Measurements from ENCODE around the gene DENND1A.

DENND1A gene

GRCh38 chr9:123342247-123342646 is 587.7 kb downstream of the DENND1A start:
- no peak overlapping the region for H3K4me3 ChIP-seq (ENCODE audit: insufficient read depth in 1 of 2, low read depth in 1 of 2, low read length in 2 of 2)
- H3K4me1 ChIP-seq (ENCODE audit: control insufficient read depth, insufficient read depth, low read depth, low read length), result peaks cover 25% of the 10 kb centered on the region
- no peak for DNase-seq
- H3K27ac ChIP-seq (ENCODE audit: low read length, poor library complexity, severe bottlenecking), result no peak overlapping the region
- H3K23ac ChIP-seq (ENCODE audit: low read length in 2 of 2), result no peak overlapping the region
- no peak overlapping the region for H2BK120ac ChIP-seq (ENCODE audit: low read depth, low read length)
- no peaks in the 10 kb centered on the region for H3K9me3 ChIP-seq (ENCODE audit: control insufficient read depth, low read length)
- H2BK15ac ChIP-seq (ENCODE audit: low read depth, poor library complexity, severe bottlenecking), result no peak overlapping the region
- WGBS, result 85% methylated on average over 5 of the region's 5 CpGs
- H3K18ac ChIP-seq (ENCODE audit: low read depth in 1 of 2, low read length in 2 of 2), result no peak overlapping the region
- H4K8ac ChIP-seq (ENCODE audit: low read length), result no peak overlapping the region
- peaks cover 0 to 25% of the 10 kb centered on the region in 2 experiments for H3K27me3 ChIP-seq (ENCODE audit: control insufficient read depth in 1 of 2, insufficient read depth in 1 of 2, low read length in 2 of 2)
- H3K9ac ChIP-seq (ENCODE audit: low read length), result no peak overlapping the region
- H3K36me3 ChIP-seq (ENCODE audit: control insufficient read depth in 1 of 2, insufficient read depth in 2 of 2, low read depth in 1 of 2, low read length in 2 of 2), result no peaks in the 10 kb centered on the region
- H3K4me2 ChIP-seq (ENCODE audit: low read length, poor library complexity, severe bottlenecking), result no peak overlapping the region
- H3K79me1 ChIP-seq (replicated peaks; ENCODE audit: low read length, poor library complexity, severe bottlenecking), result no peaks in the 10 kb centered on the region
- no peak overlapping the region for H2AFZ ChIP-seq (ENCODE audit: low read depth, low read length)
- H3K4ac ChIP-seq (ENCODE audit: low read depth in 1 of 2, low read length in 2 of 2), result no peak overlapping the region
- no peak overlapping the region for H2AK5ac ChIP-seq (ENCODE audit: low read length, severe bottlenecking)
- H4K91ac ChIP-seq (ENCODE audit: low read length), result no peak overlapping the region
- H3K14ac ChIP-seq (ENCODE audit: low read length in 2 of 2), result no peak overlapping the region
- H2BK12ac ChIP-seq (ENCODE audit: low read length in 2 of 2), result no peak overlapping the region
- H2BK5ac ChIP-seq (ENCODE audit: low read depth, low read length, poor library complexity, severe bottlenecking), result no peak overlapping the region

- H2AFZ ChIP-seq (ENCODE audit: low read depth, low read length), result no peak overlapping the region
- no peak overlapping the region for H3K4me3 ChIP-seq (ENCODE audit: insufficient read depth in 1 of 2, low read depth in 1 of 2, low read length in 2 of 2)
- H2BK12ac ChIP-seq (ENCODE audit: low read length in 2 of 2), result no peak overlapping the region
- no peak for DNase-seq
- H3K9ac ChIP-seq (ENCODE audit: low read length), result no peak overlapping the region
- H3K36me3 ChIP-seq (ENCODE audit: control insufficient read depth in 1 of 2, insufficient read depth in 2 of 2, low read depth in 1 of 2, low read length in 2 of 2), result no peaks in the 10 kb centered on the region
- H2AK5ac ChIP-seq (ENCODE audit: low read length, severe bottlenecking), result no peak overlapping the region
- H3K27ac ChIP-seq (ENCODE audit: low read length, poor library complexity, severe bottlenecking), result no peak overlapping the region
- H3K14ac ChIP-seq (ENCODE audit: low read length in 2 of 2), result no peak overlapping the region
- H3K23ac ChIP-seq (ENCODE audit: low read length in 2 of 2), result no peak overlapping the region
- no peak overlapping the region for H3K4ac ChIP-seq (ENCODE audit: low read depth in 1 of 2, low read length in 2 of 2)
- H3K4me2 ChIP-seq (ENCODE audit: low read length, poor library complexity, severe bottlenecking), result no peak overlapping the region
- H4K91ac ChIP-seq (ENCODE audit: low read length), result no peak overlapping the region
- 81% methylated on average over 6 of the region's 6 CpGs for WGBS
- H3K18ac ChIP-seq (ENCODE audit: low read depth in 1 of 2, low read length in 2 of 2), result no peak overlapping the region
- peaks cover 25% of the 10 kb centered on the region for H3K4me1 ChIP-seq (ENCODE audit: control insufficient read depth, insufficient read depth, low read depth, low read length)
- H4K8ac ChIP-seq (ENCODE audit: low read length), result no peak overlapping the region
- no peak overlapping the region for H2BK120ac ChIP-seq (ENCODE audit: low read depth, low read length)
- no peak overlapping the region for H2BK5ac ChIP-seq (ENCODE audit: low read depth, low read length, poor library complexity, severe bottlenecking)
- no peak overlapping the region for H2BK15ac ChIP-seq (ENCODE audit: low read depth, poor library complexity, severe bottlenecking)
- no peaks in the 10 kb centered on the region for H3K79me1 ChIP-seq (replicated peaks; ENCODE audit: low read length, poor library complexity, severe bottlenecking)
- peaks cover 0 to 25% of the 10 kb centered on the region in 2 experiments for H3K27me3 ChIP-seq (ENCODE audit: control insufficient read depth in 1 of 2, insufficient read depth in 1 of 2, low read length in 2 of 2)
- no peaks in the 10 kb centered on the region for H3K9me3 ChIP-seq (ENCODE audit: control insufficient read depth, low read length)
Observed at GRCh38 chr9:123341816-123342215, 588.1 kb downstream of the DENND1A start.

- Histone ChIP-seq H3K9ac (ENCODE audit: low read length) (no peak overlapping the region), H3K14ac (ENCODE audit: low read length in 2 of 2) (no peak overlapping the region), H2BK12ac (ENCODE audit: low read length in 2 of 2) (no peak overlapping the region), H3K4me1 (ENCODE audit: control insufficient read depth, insufficient read depth, low read depth, low read length) (peaks cover 33% of the 10 kb centered on the region), H2BK5ac (ENCODE audit: low read depth, low read length, poor library complexity, severe bottlenecking) (no peak overlapping the region), H3K27ac (ENCODE audit: low read length, poor library complexity, severe bottlenecking) (peak overlapping the region; percentile 6), H2BK15ac (ENCODE audit: low read depth, poor library complexity, severe bottlenecking) (no peak overlapping the region), H3K4ac (ENCODE audit: low read depth in 1 of 2, low read length in 2 of 2) (no peak overlapping the region), H3K23ac (ENCODE audit: low read length in 2 of 2) (no peak overlapping the region), H3K4me3 (ENCODE audit: insufficient read depth in 1 of 2, low read depth in 1 of 2, low read length in 2 of 2) (no peak overlapping the region), H2AK5ac (ENCODE audit: low read length, severe bottlenecking) (peak overlapping the region; percentile 56), H2AFZ (ENCODE audit: low read depth, low read length) (no peak overlapping the region), H3K27me3 (ENCODE audit: control insufficient read depth in 1 of 2, insufficient read depth in 1 of 2, low read length in 2 of 2) (peaks cover 0 to 25% of the 10 kb centered on the region in 2 experiments), H3K9me3 (ENCODE audit: control insufficient read depth, low read length) (no peaks in the 10 kb centered on the region), H3K79me1 (replicated peaks; ENCODE audit: low read length, poor library complexity, severe bottlenecking) (no peaks in the 10 kb centered on the region), H4K8ac (ENCODE audit: low read length) (no peak overlapping the region), H3K18ac (ENCODE audit: low read depth in 1 of 2, low read length in 2 of 2) (no peak overlapping the region), H3K36me3 (ENCODE audit: control insufficient read depth in 1 of 2, insufficient read depth in 2 of 2, low read depth in 1 of 2, low read length in 2 of 2) (no peaks in the 10 kb centered on the region), H3K4me2 (ENCODE audit: low read length, poor library complexity, severe bottlenecking) (no peak overlapping the region), H4K91ac (ENCODE audit: low read length) (no peak overlapping the region), H2BK120ac (ENCODE audit: low read depth, low read length) (no peak overlapping the region)
- DNase-seq, result no peak
- 76% methylated on average over 32 of the region's 32 CpGs for WGBS
Observed at GRCh38 chr9:123339666-123340510, 590.0 kb downstream of the DENND1A start.

- Histone ChIP-seq H2BK120ac (ENCODE audit: low read depth, low read length) (no peak overlapping the region), H4K8ac (ENCODE audit: low read length) (no peak overlapping the region), H2BK12ac (ENCODE audit: low read length in 2 of 2) (no peak overlapping the region), H2AK5ac (ENCODE audit: low read length, severe bottlenecking) (peak overlapping the region; percentile 27), H3K14ac (ENCODE audit: low read length in 2 of 2) (no peak overlapping the region), H3K79me1 (replicated peaks; ENCODE audit: low read length, poor library complexity, severe bottlenecking) (no peaks in the 10 kb centered on the region), H3K9ac (ENCODE audit: low read length) (no peak overlapping the region), H2BK5ac (ENCODE audit: low read depth, low read length, poor library complexity, severe bottlenecking) (no peak overlapping the region), H3K4me1 (ENCODE audit: control insufficient read depth, insufficient read depth, low read depth, low read length) (peaks cover 33% of the 10 kb centered on the region), H2BK15ac (ENCODE audit: low read depth, poor library complexity, severe bottlenecking) (no peak overlapping the region), H3K18ac (ENCODE audit: low read depth in 1 of 2, low read length in 2 of 2) (no peak overlapping the region), H3K4ac (ENCODE audit: low read depth in 1 of 2, low read length in 2 of 2) (no peak overlapping the region), H3K27me3 (ENCODE audit: control insufficient read depth in 1 of 2, insufficient read depth in 1 of 2, low read length in 2 of 2) (peaks cover 0 to 25% of the 10 kb centered on the region in 2 experiments), H3K4me2 (ENCODE audit: low read length, poor library complexity, severe bottlenecking) (no peak overlapping the region), H3K36me3 (ENCODE audit: control insufficient read depth in 1 of 2, insufficient read depth in 2 of 2, low read depth in 1 of 2, low read length in 2 of 2) (no peaks in the 10 kb centered on the region), H2AFZ (ENCODE audit: low read depth, low read length) (no peak overlapping the region), H3K9me3 (ENCODE audit: control insufficient read depth, low read length) (no peaks in the 10 kb centered on the region), H3K27ac (ENCODE audit: low read length, poor library complexity, severe bottlenecking) (peak overlapping the region; percentile 6), H3K4me3 (ENCODE audit: insufficient read depth in 1 of 2, low read depth in 1 of 2, low read length in 2 of 2) (no peak overlapping the region), H4K91ac (ENCODE audit: low read length) (no peak overlapping the region), H3K23ac (ENCODE audit: low read length in 2 of 2) (no peak overlapping the region)
- WGBS, result 75% methylated on average over 34 of the region's 35 CpGs
- no peak for DNase-seq
Observed at GRCh38 chr9:123338710-123339665, 590.9 kb downstream of the DENND1A start.
